GM06990 (cell line): ENCODE measurements around the gene NCAM1.

Experiments
- DNase-seq: peaks from one replicate; pipeline ENCODE4 v3.0.0-alpha.2; 2011; ENCODE audit not compliant: insufficient read length; ENCODE audit errors: extremely low read depth
- H3K27me3 ChIP-seq: replicated peaks from 2 replicates; pipeline ENCODE4 v1.6.0; 2011; ENCODE audit warnings: low read length; ENCODE audit not compliant: control insufficient read depth, insufficient read depth
- H3K36me3 ChIP-seq: 2 replicates; pipeline ENCODE4 v1.5.1; 2011; ENCODE audit warnings: low read length; ENCODE audit not compliant: control insufficient read depth, insufficient read depth
- H3K4me3 ChIP-seq: replicated peaks from 2 replicates; pipeline ENCODE4 v1.5.1; 2011; ENCODE audit warnings: low read depth, mild to moderate bottlenecking, control low read depth, low read length
- TF ChIP-seq, protein P1 (sequence below): IDR thresholded peaks from 2 replicates; pipeline ENCODE4 v1.5.1; 2011; ENCODE audit warnings: low read length, control low read depth, mild to moderate bottlenecking, inconsistent platforms; ENCODE audit not compliant: insufficient read depth, poor library complexity, severe bottlenecking

NCAM1 gene

DNA sequence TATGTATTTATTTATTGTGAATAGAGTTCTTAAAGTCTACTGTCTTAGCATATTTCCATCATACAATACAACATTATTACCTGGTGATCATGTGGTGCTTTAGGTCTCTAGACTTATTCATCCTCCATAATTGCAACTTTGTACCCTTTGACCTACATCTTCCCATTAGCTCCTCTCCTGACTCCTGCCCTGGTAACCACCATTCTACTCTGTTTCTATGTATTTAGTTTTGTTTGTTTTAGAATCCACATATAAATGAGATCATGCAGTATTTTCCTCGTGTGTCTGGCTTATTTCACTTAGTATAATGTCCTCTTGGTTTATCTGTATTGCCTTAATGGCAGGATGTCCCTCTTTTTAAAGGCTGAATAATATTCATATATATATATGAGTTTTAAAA lies 22.7 kb downstream of the NCAM1 start:
- H3K27me3 ChIP-seq: no peaks in the 10 kb centered on the region
- no peaks in the 10 kb centered on the region for H3K36me3 ChIP-seq
- TF ChIP-seq, protein P1, sequence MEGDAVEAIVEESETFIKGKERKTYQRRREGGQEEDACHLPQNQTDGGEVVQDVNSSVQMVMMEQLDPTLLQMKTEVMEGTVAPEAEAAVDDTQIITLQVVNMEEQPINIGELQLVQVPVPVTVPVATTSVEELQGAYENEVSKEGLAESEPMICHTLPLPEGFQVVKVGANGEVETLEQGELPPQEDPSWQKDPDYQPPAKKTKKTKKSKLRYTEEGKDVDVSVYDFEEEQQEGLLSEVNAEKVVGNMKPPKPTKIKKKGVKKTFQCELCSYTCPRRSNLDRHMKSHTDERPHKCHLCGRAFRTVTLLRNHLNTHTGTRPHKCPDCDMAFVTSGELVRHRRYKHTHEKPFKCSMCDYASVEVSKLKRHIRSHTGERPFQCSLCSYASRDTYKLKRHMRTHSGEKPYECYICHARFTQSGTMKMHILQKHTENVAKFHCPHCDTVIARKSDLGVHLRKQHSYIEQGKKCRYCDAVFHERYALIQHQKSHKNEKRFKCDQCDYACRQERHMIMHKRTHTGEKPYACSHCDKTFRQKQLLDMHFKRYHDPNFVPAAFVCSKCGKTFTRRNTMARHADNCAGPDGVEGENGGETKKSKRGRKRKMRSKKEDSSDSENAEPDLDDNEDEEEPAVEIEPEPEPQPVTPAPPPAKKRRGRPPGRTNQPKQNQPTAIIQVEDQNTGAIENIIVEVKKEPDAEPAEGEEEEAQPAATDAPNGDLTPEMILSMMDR: no peak
- no peak for DNase-seq
- no peak overlapping the region for H3K4me3 ChIP-seq

DNA sequence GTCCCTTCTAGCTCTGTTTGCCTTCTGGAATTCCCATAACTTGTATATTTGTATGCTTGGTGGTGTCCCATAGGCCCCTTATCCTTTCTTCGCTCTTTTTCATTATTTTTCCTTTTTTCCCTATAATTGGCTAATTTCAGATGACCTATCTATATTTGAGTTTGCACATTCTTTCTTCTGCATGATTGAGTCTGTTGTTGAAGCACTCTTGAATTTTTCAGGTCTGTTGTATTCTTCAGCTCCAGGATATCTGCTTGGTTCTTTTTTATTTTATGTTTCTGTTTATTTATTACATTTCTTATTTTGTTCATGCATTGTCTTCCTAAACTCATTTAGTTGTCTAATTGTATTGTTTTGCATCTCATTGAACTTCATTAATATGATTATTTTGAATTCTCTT lies 28.0 kb downstream of the NCAM1 start:
- H3K36me3 ChIP-seq: no peaks in the 10 kb centered on the region
- TF ChIP-seq, protein P1: no peak

DNA sequence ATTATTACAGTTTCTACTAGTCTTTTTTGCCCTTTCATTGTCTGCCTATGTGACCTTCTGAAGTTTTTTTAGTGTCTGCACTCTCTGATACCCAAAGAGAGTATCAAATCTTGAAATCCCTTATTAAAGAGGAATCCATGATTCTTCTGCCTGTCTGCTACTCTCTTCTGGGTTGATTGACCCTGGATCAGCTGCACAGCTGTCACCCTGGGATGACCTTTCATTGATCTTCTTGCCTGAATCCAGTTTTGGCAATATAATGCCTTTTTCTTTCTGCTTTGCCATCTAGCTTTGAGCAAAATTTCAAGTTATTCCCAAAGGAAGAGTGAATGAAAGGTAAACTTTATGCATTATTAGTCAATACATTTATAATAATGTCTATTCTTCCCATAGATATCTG lies 32.6 kb downstream of the NCAM1 start:
- DNase-seq: no peak
- Histone ChIP-seq H3K27me3 (no peaks in the 10 kb centered on the region), H3K36me3 (no peaks in the 10 kb centered on the region), H3K4me3 (no peak overlapping the region)
- TF ChIP-seq, protein P1: no peak

More for the DNA sequence above, 28.0 kb downstream of the NCAM1 start:
- Histone ChIP-seq H3K27me3 (no peaks in the 10 kb centered on the region), H3K4me3 (no peak overlapping the region)
- DNase-seq: no peak

DNA sequence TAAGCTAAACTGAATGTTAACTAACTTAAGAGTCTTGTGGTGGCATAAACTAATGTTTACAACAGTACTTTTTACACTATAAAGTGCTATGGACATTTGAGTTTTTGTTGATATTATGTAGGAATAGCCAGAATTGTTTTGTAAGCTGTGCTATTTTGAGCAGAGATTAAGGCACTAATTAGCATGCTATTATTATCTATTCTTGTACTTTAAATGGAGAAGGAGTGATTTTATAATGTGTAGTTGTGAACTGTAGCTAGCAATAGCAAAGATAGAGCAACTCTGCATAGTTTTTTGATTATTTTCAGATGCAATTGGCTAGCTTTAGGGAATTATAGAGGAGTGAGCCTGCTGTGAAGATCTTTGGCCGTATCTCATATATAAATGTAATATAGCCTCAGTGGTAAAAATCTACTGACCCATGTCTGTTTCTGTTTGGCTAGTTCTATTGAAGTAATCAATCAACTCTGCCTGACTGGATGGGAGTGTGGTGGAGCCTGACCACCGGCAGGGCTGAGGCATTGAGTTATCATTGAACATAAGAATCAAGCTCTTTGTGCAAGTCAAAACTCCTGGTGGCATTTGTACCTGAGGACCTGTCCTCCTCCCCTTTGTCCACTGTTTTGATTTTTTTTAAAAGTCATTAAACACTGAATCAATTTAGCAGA lies 34.3 kb downstream of the NCAM1 start:
- TF ChIP-seq, protein P1: no peak
- no peak overlapping the region for H3K4me3 ChIP-seq
- no peak for DNase-seq

DNA sequence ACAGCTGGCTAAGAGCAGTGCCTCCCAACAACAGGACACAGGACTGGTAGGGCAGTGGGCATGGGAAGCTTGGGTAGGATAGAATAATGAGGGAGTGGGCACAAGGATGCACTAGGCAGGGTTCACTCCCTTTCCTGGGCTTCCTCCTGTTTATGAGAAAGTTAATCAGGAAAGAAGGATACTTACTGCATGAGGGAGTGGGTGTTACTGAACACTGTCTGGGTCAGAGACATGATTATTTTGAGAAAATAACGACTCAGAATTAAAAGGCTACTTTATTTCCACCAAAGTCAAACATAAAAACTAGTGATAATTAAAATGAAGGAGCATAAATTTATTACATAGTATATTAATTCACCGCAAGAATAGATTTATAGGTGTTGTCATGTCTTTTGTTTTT lies 35.8 kb downstream of the NCAM1 start:
- H3K4me3 ChIP-seq: no peak overlapping the region
- no peaks in the 10 kb centered on the region for H3K27me3 ChIP-seq
- H3K36me3 ChIP-seq: no peaks in the 10 kb centered on the region
- DNase-seq: no peak
- TF ChIP-seq, protein P1: no peak

More for the DNA sequence above, 34.3 kb downstream of the NCAM1 start:
- Histone ChIP-seq H3K36me3 (no peaks in the 10 kb centered on the region), H3K27me3 (no peaks in the 10 kb centered on the region)
